RPMI8226 (cell line): ENCODE measurements around the gene TGM2.
"Not testable (repeated sequence)": the region's sequence is repeated elsewhere in the genome, so short reads cannot be mapped to it uniquely, and the experiment has no call there.

Source experiments
- DNase-seq: peaks from one replicate; pipeline ENCODE4 v3.0.0-alpha.2; 2015

TGM2 gene

GRCh38 chr20:38112930-38113294 is 52.2 kb downstream of the TGM2 start:
- DNase-seq: no peak

DNA sequence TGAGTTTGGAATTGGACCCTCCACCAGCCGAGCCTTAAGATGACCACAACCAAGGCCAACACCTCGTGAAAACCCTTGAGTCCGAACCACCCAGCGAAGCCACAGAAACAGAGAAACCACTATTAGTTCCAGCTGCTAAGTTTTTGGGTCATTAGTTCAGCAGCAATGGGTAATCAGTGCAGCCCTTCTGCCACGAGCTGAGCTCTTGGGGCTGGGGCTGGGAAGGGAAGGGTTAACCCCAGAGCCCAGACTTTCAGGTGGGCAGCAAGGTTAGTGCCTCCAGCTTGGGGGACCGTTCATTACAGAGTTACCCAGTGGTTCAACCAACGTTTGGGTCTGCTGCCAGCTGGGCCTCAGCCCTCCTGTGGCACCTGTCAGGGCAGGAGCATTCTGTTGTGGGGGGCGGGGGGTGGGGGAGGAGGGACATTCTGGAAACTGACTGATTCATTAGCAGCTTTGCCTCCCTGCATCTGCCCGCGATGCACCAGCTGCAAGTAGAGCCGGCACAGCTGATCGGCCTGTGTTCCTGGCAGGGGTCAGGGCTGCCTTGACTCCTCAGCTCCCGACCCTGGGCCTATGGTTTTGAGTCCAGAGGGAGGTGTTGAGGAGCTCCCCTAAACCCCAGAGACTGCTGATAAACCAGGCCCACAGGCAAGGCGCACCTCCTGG is 52.7 kb downstream of the TGM2 start:
- DNase-seq: no peak

DNA sequence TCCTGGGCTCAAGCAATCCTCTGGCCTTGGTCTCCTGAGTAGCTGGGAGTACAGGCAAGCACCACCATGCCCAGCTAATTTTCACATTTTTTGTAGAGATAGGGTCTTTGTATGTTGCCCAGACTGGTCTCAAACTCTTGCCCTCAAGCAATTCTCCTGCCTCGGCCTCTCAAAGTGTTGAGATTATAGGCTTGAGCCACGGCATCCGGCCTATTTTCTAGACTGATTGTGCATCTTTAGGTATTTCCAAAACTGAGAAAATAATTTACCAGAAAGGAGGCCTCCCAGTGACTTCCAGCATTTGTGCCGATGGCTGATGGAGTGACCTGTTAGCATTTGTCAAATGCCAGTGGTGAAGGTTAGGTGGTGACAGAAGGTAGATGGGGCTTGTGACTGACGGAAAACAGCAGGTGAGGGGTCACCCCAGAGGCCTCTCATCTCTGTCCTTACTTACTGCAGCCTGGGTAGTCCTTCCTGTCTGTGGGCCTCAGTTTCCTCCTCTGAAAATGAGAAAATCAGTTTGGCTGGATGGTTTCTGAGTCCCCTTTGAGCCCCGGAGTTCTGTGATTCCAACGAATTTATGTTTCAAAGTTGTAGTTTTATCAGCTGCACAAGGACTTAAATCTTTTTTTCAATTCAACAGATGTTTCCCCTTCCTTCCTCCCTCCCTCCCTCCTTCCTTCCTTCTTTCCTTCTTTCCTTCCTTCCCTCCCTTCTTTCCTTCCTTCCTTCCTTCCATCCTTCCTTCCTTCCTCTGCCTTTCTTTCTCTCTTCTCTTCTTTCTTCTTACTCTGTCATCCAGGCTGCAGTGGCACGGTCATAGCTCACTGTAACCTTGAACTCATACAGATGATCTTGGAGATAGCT is 53.5 kb downstream of the TGM2 start:
- no peak for DNase-seq

DNA sequence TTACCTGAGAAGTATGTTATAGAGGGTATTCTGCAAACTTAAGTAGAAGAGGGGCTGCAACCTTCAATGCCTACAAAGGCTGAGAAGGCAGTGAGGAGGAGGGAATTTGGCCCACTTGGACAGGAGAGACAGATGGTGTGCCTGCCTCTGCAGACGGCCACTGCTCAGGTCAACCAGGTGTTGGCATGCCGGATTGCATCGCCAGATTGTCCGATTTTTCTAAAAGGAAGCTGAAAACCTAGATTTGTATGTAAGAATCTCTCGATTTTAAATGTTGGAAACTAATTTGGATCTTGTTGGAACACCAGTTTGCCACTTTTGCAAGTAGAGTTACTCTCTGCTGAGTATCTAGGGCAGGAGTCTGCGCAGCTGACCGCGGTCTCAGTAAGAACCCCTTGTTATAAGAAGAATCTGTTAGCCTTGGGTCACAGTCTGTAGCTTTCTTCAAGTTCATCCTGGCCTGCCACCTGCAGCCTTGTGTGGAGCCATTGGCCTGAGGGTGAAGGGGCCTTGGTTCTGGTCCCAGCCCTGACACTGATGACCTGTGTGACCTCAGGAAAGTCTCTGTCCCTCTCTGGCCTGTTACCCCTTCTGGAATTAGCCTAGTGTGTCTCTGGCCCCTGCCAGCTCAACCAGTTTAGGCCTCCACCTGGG is 54.4 kb downstream of the TGM2 start:
- DNase-seq: no peak

GRCh38 chr20:38109591-38110524 is 55.2 kb downstream of the TGM2 start:
- no peak for DNase-seq

GRCh38 chr20:38108986-38109541 is 56.0 kb downstream of the TGM2 start:
- DNase-seq: no peak

DNA sequence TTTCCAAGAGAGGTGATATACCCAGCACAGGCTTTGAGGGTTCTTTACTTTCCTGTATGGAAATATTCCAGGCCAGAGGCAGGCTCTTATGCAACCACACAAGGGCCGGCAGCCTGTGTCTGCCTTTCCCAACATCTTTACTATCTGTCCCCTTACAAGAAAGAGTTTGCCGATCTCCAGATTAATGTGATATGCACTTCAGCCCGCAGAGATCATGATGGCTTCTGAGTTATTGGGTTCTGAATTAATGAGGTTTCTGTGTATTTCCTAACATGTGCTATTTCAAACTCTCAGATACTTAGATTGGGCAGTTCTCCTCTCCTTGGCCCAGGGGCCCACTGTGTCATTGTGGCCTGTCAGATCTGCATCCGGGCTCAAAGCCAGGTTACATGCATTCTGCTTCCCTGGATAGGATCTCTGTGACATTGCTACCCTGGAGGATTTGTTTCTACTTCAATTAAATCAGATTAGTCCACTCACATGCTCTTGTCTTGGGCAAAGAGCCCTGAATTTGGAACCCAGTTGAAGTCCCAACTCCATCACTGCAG is 56.6 kb downstream of the TGM2 start:
- no peak for DNase-seq

DNA sequence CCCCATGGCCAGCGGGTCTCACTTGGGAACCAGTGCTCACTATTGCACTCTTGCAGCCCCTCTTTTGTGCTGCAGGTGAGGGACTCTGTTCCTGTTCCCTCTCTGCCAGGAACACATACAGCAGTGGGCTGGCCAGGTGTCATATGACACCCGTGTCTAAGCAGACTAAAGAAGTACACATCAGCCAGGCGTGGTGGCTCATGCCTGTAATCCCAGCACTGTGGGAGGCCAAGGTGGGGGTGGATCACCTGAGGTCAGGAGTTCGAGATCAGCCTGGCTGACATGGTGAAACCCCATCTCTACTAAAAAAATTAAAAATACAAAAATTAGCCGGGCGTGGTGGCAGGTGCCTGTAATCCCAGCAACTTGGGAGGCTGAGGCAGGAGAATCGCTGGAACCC is 57.2 kb downstream of the TGM2 start:
- DNase-seq: not testable (repeated sequence)

- DNase-seq: not testable (repeated sequence)
Observed at GRCh38 chr20:38107386-38107785, 57.7 kb downstream of the TGM2 start.

DNA sequence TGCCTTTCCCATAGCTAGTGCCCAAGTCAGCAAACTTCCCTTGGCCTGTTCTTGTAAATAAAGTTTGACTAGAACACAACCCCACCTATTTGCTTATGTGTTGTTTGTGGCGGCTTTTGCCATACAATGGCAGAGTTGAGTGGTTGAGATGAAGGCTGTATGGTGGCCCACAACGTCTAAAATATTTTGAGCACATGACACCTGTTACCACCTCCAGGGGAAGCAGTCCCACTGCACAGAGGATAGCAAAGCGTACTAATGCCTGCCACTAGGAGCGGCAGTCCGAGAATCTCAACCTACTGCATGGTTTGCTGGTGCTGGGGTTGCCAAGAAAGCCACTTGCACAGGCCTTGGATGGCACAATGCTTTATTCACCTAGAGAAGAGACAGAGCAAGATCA is 58.6 kb downstream of the TGM2 start:
- DNase-seq: peak; percentile 12

DNA sequence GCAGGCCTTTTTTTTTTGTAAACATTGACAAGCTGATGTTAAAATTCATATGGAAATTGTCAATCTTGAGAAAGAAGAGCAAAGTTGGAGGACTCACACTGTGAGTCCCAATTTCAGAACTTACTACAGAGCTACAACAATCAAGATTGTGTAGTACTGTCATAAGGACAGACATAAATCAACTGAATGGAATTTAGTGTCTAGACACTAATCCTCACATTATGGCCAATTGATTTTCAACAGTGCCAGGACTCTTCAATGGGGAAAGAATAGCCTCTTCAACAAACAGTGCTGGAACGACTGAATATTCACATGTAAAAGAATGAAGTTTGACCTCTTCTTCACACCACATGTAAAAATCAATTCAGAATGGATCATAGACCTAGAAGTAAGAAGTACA is 60.8 kb downstream of the TGM2 start:
- DNase-seq: no peak

GRCh38 chr20:38102206-38102605 is 62.9 kb downstream of the TGM2 start:
- DNase-seq: not testable (repeated sequence)

DNA sequence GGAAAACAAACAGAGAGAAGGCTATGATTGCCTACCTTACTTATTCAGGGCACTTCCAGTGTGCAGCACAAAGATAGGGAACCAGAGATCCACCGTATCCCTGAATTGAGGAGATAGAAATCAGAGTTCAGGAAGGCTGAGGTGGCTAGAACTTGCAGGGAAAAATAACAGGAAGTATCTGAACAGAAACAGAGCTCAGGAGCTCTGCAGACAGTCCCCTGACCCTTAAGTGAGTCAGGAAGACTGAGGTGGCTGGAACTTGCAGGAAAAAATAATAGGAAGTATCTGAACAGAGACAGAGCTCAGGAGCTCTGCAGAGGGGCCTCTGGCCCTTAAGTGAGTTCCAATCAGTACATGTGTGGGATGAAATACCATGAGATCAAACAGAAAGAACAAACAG is 66.1 kb downstream of the TGM2 start:
- no peak for DNase-seq

DNA sequence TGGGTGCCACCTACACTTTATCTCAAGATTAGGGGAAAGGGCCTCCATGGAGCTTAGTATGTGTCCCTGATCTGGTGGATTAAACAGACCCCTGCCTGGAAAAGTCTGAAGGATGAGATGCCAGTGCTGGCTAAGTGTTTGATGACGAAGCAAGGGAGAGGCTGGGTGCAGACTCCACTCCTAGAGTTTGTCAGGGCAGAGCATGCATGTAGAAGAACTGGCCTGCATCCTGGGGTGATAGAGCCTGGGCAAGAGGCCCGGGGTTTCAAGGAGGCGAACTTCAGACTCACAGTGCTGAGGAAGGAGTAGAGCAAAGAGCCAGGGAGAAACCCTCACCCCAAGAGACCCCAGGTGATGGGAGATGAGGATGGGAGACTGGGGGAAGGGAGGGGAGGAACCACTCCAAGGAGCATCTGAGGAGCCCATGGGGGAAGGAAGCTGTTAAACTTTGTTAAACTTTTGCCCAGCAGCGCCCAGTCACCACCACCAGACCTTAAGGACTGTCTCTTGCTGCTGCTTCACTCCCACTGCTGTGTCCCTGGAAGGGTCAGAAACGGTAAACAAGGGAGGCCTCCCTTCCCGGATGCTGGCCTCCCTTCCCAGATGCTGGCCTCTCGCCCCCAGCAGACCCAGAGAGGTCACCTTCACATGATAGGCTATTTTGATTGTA is 69.9 kb downstream of the TGM2 start:
- no peak for DNase-seq

- peak; percentile 14 for DNase-seq
Observed at GRCh38 chr20:38094373-38094891, 70.6 kb downstream of the TGM2 start.

DNA sequence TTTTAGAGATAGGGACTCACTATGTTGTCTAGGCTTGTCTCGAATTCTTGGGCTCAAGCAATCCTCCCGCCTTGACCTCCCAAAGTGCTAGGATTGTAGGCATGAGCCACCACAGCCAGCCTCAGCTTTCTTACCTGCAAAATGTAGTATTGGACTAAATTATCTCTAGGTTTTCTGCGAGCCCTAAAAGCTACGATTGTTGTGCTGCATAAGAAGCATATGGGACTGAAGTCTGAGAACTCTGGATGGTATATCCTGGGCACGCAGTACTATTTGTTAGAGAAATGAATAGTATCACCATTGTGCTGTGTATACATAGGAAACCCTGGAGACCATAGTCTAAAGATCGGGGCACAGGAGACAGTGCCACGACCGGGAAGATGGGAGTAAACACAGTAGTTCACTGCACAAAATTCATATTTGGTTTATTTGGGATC is 71.4 kb downstream of the TGM2 start:
- DNase-seq: no peak

- no peak for DNase-seq
Observed at GRCh38 chr20:38092915-38093314, 72.2 kb downstream of the TGM2 start.

- no peak for DNase-seq
Observed at GRCh38 chr20:38092260-38092857, 72.7 kb downstream of the TGM2 start.

GRCh38 chr20:38091441-38092216 is 73.4 kb downstream of the TGM2 start:
- no peak for DNase-seq

- DNase-seq: no peak
Observed at GRCh38 chr20:38090061-38090460, 75.0 kb downstream of the TGM2 start.
